Stimulated activated CD8-positive, alpha-beta memory T cell treated with anti-CD3 and anti-CD28 coated beads, Interleukin-4, amount 100 ng/mL, for 48 hours (primary cell): ENCODE data around the gene ORMDL1.
A peak's percentile ranks its signal among the peaks of the same experiment; 100 is the strongest.
"Not testable (repeated sequence)": the region's sequence is repeated elsewhere in the genome, so short reads cannot be mapped to it uniquely, and the experiment has no call there.

ENCODE experiments used
- DNase-seq: peaks from one replicate; pipeline ENCODE4 v3.0.0-alpha.2; 2020

ORMDL1 gene

GRCh38 chr2:189770590-189771322 is 13.4 kb downstream of the ORMDL1 start:
- DNase-seq = no peak

GRCh38 chr2:189763908-189764661 is 20.1 kb downstream of the ORMDL1 start:
- no peak for DNase-seq

- DNase-seq = peak; percentile 94
These were observed 21.4 kb downstream of the ORMDL1 start, which contains the start of gene OSGEPL1 for GRCh38 chr2:189762551-189763298. Gene OSGEPL1 (minus strand): TSS chr2:189762792. CDS start chr2:189761640, 1,152 bp downstream.

- DNase-seq = no peak
These were observed 21.9 kb downstream of the ORMDL1 start for GRCh38 chr2:189762229-189762550.

GRCh38 chr2:189760154-189760553 is 24.0 kb downstream of the ORMDL1 start:
- not testable (repeated sequence) for DNase-seq

- DNase-seq = no peak
These were observed 27.7 kb downstream of the ORMDL1 start for GRCh38 chr2:189756311-189756952.

GRCh38 chr2:189751080-189751658 is 33.0 kb downstream of the ORMDL1 start:
- peak; percentile 41 for DNase-seq

GRCh38 chr2:189729430-189729829 is 54.7 kb downstream of the ORMDL1 start:
- DNase-seq = no peak

GRCh38 chr2:189726849-189727248 is 57.3 kb downstream of the ORMDL1 start:
- no peak for DNase-seq

- DNase-seq = no peak
These were observed 57.9 kb downstream of the ORMDL1 start for GRCh38 chr2:189726271-189726670.

- DNase-seq = no peak
These were observed 60.9 kb downstream of the ORMDL1 start for GRCh38 chr2:189723192-189723591.
